DMS79 (cell line): ENCODE measurements around the gene ZNF853.
"Not testable (repeated sequence)": the region's sequence is repeated elsewhere in the genome, so short reads cannot be mapped to it uniquely, and the experiment has no call there.

Source experiments
- DNase-seq: peaks from one replicate; lab custom pipeline; 2025; lab: John Stamatoyannopoulos, UW

The ZNF853 gene

GRCh38 chr7:6614953-6615722, at the start of gene ZNF853:
ZNF853 (plus strand) TSS chr7:6615610; CDS start chr7:6616175, 565 bp downstream.
- DNase-seq = peak; percentile 10

- DNase-seq = no peak
These were observed 49.8 kb upstream of the ZNF853 start for GRCh38 chr7:6565655-6566054.

GRCh38 chr7:6567886-6568285, 47.5 kb upstream of the ZNF853 start:
- DNase-seq = no peak

- DNase-seq = no peak
These were observed 44.1 kb upstream of the ZNF853 start for GRCh38 chr7:6571160-6571779.

GRCh38 chr7:6575281-6576023, 40.0 kb upstream of the ZNF853 start:
- no peak for DNase-seq

- no peak for DNase-seq
These were observed 39.2 kb upstream of the ZNF853 start for GRCh38 chr7:6576024-6576866.

- not testable (repeated sequence) for DNase-seq
These were observed 38.5 kb upstream of the ZNF853 start for GRCh38 chr7:6576867-6577368.

- peak; percentile 73 for DNase-seq
These were observed 37.9 kb upstream of the ZNF853 start, which contains the start of gene ZDHHC4 for GRCh38 chr7:6577369-6578113. ZDHHC4 (plus strand) TSS chr7:6577454; CDS start chr7:6580562, 3,108 bp downstream.

- no peak for DNase-seq
These were observed 37.0 kb upstream of the ZNF853 start for GRCh38 chr7:6578114-6579084.

- no peak for DNase-seq
These were observed 36.0 kb upstream of the ZNF853 start for GRCh38 chr7:6579446-6579845.

GRCh38 chr7:6585746-6586432, 29.5 kb upstream of the ZNF853 start:
- DNase-seq = not testable (repeated sequence)

GRCh38 chr7:6588566-6588965, 26.8 kb upstream of the ZNF853 start:
- no peak for DNase-seq

GRCh38 chr7:6589151-6589828, 26.1 kb upstream of the ZNF853 start:
- no peak for DNase-seq

GRCh38 chr7:6589829-6590644, 25.4 kb upstream of the ZNF853 start, which contains the start of gene INTS15:
INTS15 (plus strand) TSS chr7:6590021; CDS start chr7:6590284, 263 bp downstream.
- DNase-seq = peak; percentile 30

- no peak for DNase-seq
These were observed 24.7 kb upstream of the ZNF853 start for GRCh38 chr7:6590645-6591110.

GRCh38 chr7:6600093-6600492, 15.3 kb upstream of the ZNF853 start:
- no peak for DNase-seq

GRCh38 chr7:6604458-6604857, 11.0 kb upstream of the ZNF853 start:
- DNase-seq = no peak
